HepG2 (cell line): ENCODE data around the gene BBLN. TPM values are rescaled to one million over a fixed set of nuclear protein-coding genes. Genes with fewer than 3 reads are reported as not detected.

ENCODE experiments used
- ATAC-seq: fragments of 200-7000 bp; cut with Tn5 transposase; 3 replicates; pipeline ENCODE4 v1.9.1; 2020; ENCODE audit warnings: mild to moderate bottlenecking, moderate library complexity
- BruUV-seq: library from RNA; stranded (reverse); fragments of 400-500 nt; replicated peaks from 2 replicates; lab custom pipeline; 2021; lab: Mats Ljungman, UMichigan
- CTCF ChIA-PET: fragments of 300-600 bp; formaldehyde crosslinking; extraction: SDS; loops from one replicate; lab custom pipeline; 2021; ENCODE audit warnings: low total read pairs, inconsistent platforms, low intra/inter-chr PET ratio; lab: Yijun Ruan, JAX
- POLR2A ChIA-PET: fragments of 350-600 bp; sonication (Branson Sonifier 250); formaldehyde crosslinking; loops from one replicate; lab custom pipeline; 2020; ENCODE audit warnings: antibody characterized with exemption, inconsistent platforms; lab: Yijun Ruan, JAX
- DNase-seq: peaks from one replicate; pipeline ENCODE4 v3.0.0-alpha.2; 2015; ENCODE audit warnings: low spot score
- FAIRE-seq: peaks from 3 replicates; lab custom pipeline; 2011; peaks lifted over from hg19 to GRCh38; lab: Jason Lieb, UNC
- H2AFZ ChIP-seq: one replicate; pipeline ENCODE4 v1.6.1; 2011; ENCODE audit warnings: low read length, inconsistent platforms
- H3K27ac ChIP-seq: fragments of 300-600 bp; 3 replicates; pipeline ENCODE4 v1.8.0; 2011; ENCODE audit warnings: mixed run types, mild to moderate bottlenecking, mixed read lengths, low read length, inconsistent platforms; ENCODE audit not compliant: insufficient read depth; ENCODE audit errors: extremely low read length
- H3K27me3 ChIP-seq, 2 experiments: fragments of 200-600 bp in 1 of 2; 2 replicates in 1 of 2; 3 replicates in 1 of 2; pipeline versions ENCODE4 v1.6.0 to v1.8.0; 2011; ENCODE audit warnings: low read length in 2 of 2, mild to moderate bottlenecking in 2 of 2, moderate library complexity in 2 of 2, inconsistent platforms in 1 of 2; ENCODE audit not compliant: insufficient read depth in 2 of 2, control insufficient read depth in 1 of 2
- H3K36me3 ChIP-seq, 2 experiments: fragments of 200-600 bp in 1 of 2; replicated peaks in 1 of 2; 2 replicates in 1 of 2; 3 replicates in 1 of 2; pipeline versions ENCODE4 v1.5.1 to v1.8.0; 2011; ENCODE audit warnings: low read length in 2 of 2, inconsistent platforms in 1 of 2; ENCODE audit not compliant: insufficient read depth in 2 of 2, control insufficient read depth in 1 of 2
- H3K4me1 ChIP-seq: 2 replicates; pipeline ENCODE4 v1.5.1; 2012; ENCODE audit warnings: low read length, inconsistent platforms; ENCODE audit not compliant: insufficient read depth
- H3K4me2 ChIP-seq: 2 replicates; pipeline ENCODE4 v1.6.0; 2011; ENCODE audit warnings: low read depth, low read length, inconsistent platforms
- H3K4me3 ChIP-seq, 3 experiments: fragments of 200-600 bp in 1 of 3; sonication (generic), shearing (Covaris generic) in 1 of 3; replicated peaks in 1 of 3; 2 replicates each; pipeline ENCODE4 v1.5.1; 2011 to 2016; ENCODE audit warnings: low read length in 3 of 3, inconsistent platforms in 2 of 3, low read depth in 2 of 3, mild to moderate bottlenecking in 2 of 3, control low read depth in 1 of 3, mixed read lengths in 1 of 3; ENCODE audit not compliant: insufficient read depth in 1 of 3
- H3K79me2 ChIP-seq: one replicate; pipeline ENCODE4 v1.6.1; 2011; ENCODE audit warnings: low read length, inconsistent platforms; ENCODE audit not compliant: insufficient read depth
- H3K9ac ChIP-seq: 2 replicates; pipeline ENCODE4 v1.6.0; 2011; ENCODE audit warnings: mild to moderate bottlenecking, low read depth, low read length, inconsistent platforms; ENCODE audit not compliant: insufficient read depth
- H3K9me3 ChIP-seq: 2 replicates; pipeline ENCODE4 v1.5.1; 2012; ENCODE audit warnings: mild to moderate bottlenecking, low read length
- H4K20me1 ChIP-seq: 2 replicates; pipeline ENCODE4 v1.6.0; 2011; ENCODE audit warnings: inconsistent platforms, mild to moderate bottlenecking, low read length, moderate library complexity; ENCODE audit not compliant: insufficient read depth
- AGO2 ChIP-seq: fragments of 200-400 bp; formaldehyde crosslinking; optimal IDR thresholded peaks from 2 replicates; pipeline ENCODE3; 2017; ENCODE audit warnings: mild to moderate bottlenecking, low read depth, low read length, moderate library complexity
- ATF2 ChIP-seq: sonication (generic); formaldehyde crosslinking; IDR thresholded peaks from 2 replicates; pipeline ENCODE4 v1.4.0; 2020; ENCODE audit warnings: missing genetic modification reagents
- ATRX ChIP-seq: sonication (generic); formaldehyde crosslinking; IDR thresholded peaks from 2 replicates; pipeline ENCODE4 v1.4.0; 2020; ENCODE audit warnings: missing genetic modification reagents, borderline replicate concordance
- DZIP1 ChIP-seq: sonication (generic); formaldehyde crosslinking; IDR thresholded peaks from 2 replicates; pipeline ENCODE4 v1.5.0; 2020; ENCODE audit warnings: mild to moderate bottlenecking, missing genetic modification reagents
- IRX3 ChIP-seq: sonication (generic); formaldehyde crosslinking; IDR thresholded peaks from 2 replicates; pipeline ENCODE4 v1.8.1; 2023; ENCODE audit warnings: mild to moderate bottlenecking, low read depth, missing genetic modification reagents, borderline replicate concordance
- MED1 ChIP-seq: sonication (generic); formaldehyde crosslinking; IDR thresholded peaks from 2 replicates; pipeline ENCODE4 v1.4.0; 2020; ENCODE audit warnings: missing genetic modification reagents
- POLR2G ChIP-seq: fragments of 200-400 bp; formaldehyde crosslinking; IDR thresholded peaks from 2 replicates; pipeline ENCODE4 v1.6.1; 2018; ENCODE audit warnings: mild to moderate bottlenecking, low read depth, low read length, moderate library complexity
- RBFOX2 ChIP-seq: fragments of 200-400 bp; formaldehyde crosslinking; IDR thresholded peaks from 2 replicates; pipeline ENCODE4 v1.6.1; 2017; ENCODE audit warnings: low read depth, mild to moderate bottlenecking, low read length
- RBM22 ChIP-seq: fragments of 200-400 bp; formaldehyde crosslinking; optimal IDR thresholded peaks from 2 replicates; pipeline ENCODE3; 2017; ENCODE audit warnings: mild to moderate bottlenecking, low read length, moderate library complexity
- SRSF1 ChIP-seq: fragments of 200-400 bp; formaldehyde crosslinking; optimal IDR thresholded peaks from 2 replicates; pipeline ENCODE3; 2017; ENCODE audit warnings: mild to moderate bottlenecking, low read depth, low read length, moderate library complexity
- ZNF3 ChIP-seq: IDR thresholded peaks from 2 replicates; pipeline ENCODE4 v1.7.0; 2017; ENCODE audit warnings: inconsistent platforms
- ZSCAN12 ChIP-seq: sonication (generic); formaldehyde crosslinking; IDR thresholded peaks from 2 replicates; pipeline ENCODE4 v1.9.0; 2021; ENCODE audit warnings: mild to moderate bottlenecking, missing genetic modification reagents
- WGBS: methylation state at CpG from one replicate; pipeline ENCODE4 v1.1.6; 2017; ENCODE audit warnings: low lambda C conversion rate; 5-methylcytosine and 5-hydroxymethylcytosine counted together
- in situ Hi-C: cut with HindIII; loops from 2 replicates; pipeline ENCODE4 v1.10.0; 2017; ENCODE audit warnings: low pct_unique_long_range_greater_than_20kb; ENCODE audit not compliant: extremely low pct_ligation_motif_present
- intact Hi-C: fragments of 100-400 bp; cut with micrococcal nuclease; formaldehyde crosslinking; loops from one replicate; pipeline ENCODE4 v1.10.0; 2022; ENCODE audit not compliant: unreplicated experiment
- polyA plus RNA-seq, 8 experiments: library from polyadenylated mRNA; depleted of rRNA in 3 of 8; stranded (reverse) in 7 of 8; unstranded in 1 of 8; fragments of >200 nt; fragmentation: Illumina TruSeq in 4 of 8; extraction: Trizol in 4 of 8; gene quantifications; 2 replicates each; pipeline versions ENCODE4 v1.2.1 to v1.2.3, GENCODE V29; 2011 to 2016; ENCODE audit warnings: low read depth in 4 of 8, missing spikeins in 1 of 8, mixed read lengths in 1 of 8; ENCODE audit not compliant: insufficient read depth in 1 of 8
- total RNA-seq, 5 experiments: library from RNA; depleted of rRNA; stranded (reverse); fragments of >200 nt; fragmentation: Illumina TruSeq; extraction: Trizol; gene quantifications; 2 replicates each; pipeline ENCODE4 v1.2.3, GENCODE V29; 2016; ENCODE audit warnings: low read depth in 1 of 5

BBLN gene
- total and polyA plus RNA-seq, 2 of the 13 experiments (the other 11 are each of a cell fraction or from before 2014, with no cell fraction given): 27.6 to 33.1 TPM

GRCh38 chr9:128120061-128120740 lies 39.9 kb upstream of the BBLN start:
- Histone ChIP-seq H3K9ac (no peak overlapping the region), H3K9me3 (no peaks in the 10 kb centered on the region), H4K20me1 (peaks cover 4% of the 10 kb centered on the region; the same call in 1 of the 2 replicates), H3K79me2 (peaks cover 6% of the 10 kb centered on the region), H3K4me1 (peaks cover 38% of the 10 kb centered on the region), H3K27ac (no peak overlapping the region), H2AFZ (no peak overlapping the region), H3K27me3 (no peaks in the 10 kb centered on the region), H3K36me3 (peaks cover 5 to 38% of the 10 kb centered on the region in 2 experiments; a peak in 3 of 5 replicates), H3K4me2 (no peak overlapping the region)
- DNase-seq: no peak
- POLR2A ChIA-PET: interaction anchor here (0.8 kb wide), 1 partner anchor 22 kb away, joined by 3 read pairs; no protein-coding TSS in a partner anchor
- no TSS peak for BruUV-seq
- CTCF ChIA-PET: no interaction called here
- WGBS: 87% methylated on average over 9 of the region's 20 CpGs
- no peak for ATAC-seq
- in situ Hi-C loops: no loop called here
- no peak for FAIRE-seq
- intact Hi-C loops: no loop called here
- TF ChIP-seq SRSF1: no peak
- TF ChIP-seq ATRX (CRISPR knock-in tag): no peak
- 0 out of 2 replicates have a peak, but pooled peaks have one; percentile 9 for TF ChIP-seq POLR2G
- no peak for TF ChIP-seq IRX3 (CRISPR knock-in tag)
- TF ChIP-seq DZIP1 (CRISPR knock-in tag): no peak
- TF ChIP-seq AGO2: peak; percentile 82
- no peak for TF ChIP-seq ZSCAN12 (CRISPR knock-in tag)
- no peak for TF ChIP-seq MED1 (CRISPR knock-in tag)
- TF ChIP-seq RBM22: peak; percentile 67
- TF ChIP-seq ZNF3 (CRISPR knock-in tag): no peak
- TF ChIP-seq RBFOX2: 0 out of 2 replicates have a peak, but pooled peaks have one; percentile 58
- TF ChIP-seq ATF2: no peak
- TF ChIP-seq, all 625 proteins: peak for 4
- H3K4me3 ChIP-seq: no peak overlapping the region
